Measurements from ENCODE around the gene FLYWCH1. TPM values are rescaled to one million over a fixed set of nuclear protein-coding genes. Genes with fewer than 3 reads are reported as not detected.

The FLYWCH1 gene
- total and polyA plus RNA-seq, 8 donors: 11.5 to 40.4 (median 16.5) TPM

DNA sequence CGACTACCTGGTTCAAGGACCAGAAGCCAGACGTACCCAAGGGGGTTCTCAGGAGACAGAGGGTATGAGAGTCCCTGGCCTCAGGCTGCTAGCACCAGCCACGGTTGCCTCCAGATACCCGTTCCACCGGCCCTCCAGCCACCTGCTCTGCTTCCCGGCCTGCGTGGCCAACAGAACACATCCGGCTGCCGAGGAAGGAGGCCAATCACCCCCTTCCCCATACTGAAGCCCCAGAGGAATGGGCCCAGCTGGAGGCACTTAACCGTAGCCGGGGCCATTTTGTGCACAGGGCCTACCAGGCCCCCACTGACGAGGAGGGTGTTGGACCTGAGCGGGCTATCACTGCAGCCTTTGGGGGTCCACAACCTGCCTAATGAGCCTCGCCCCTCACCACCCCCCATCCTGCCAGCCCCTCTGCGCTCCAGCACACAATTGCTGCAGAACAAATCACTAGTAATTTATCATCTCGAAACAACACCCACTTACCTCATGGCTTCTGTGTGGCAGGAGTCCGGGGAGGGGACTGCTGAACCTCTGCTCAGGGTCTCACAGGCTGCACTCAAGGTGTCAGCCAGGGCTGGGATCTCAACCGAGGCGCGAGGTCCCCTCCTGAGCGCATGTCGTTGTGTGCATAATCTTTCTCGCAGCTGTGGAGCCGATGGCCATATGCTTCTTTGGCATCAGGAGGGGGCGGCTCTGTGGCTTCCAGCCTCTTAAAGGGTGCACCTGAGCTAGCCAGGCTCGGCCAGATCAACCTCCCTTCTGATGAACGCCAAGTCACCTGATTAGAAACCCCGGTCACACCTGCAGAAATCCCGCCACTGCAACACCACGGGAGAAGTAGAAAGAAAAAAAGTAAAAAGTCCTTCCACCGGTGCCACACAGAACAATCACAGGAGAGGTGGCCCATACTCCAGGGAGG, 42.2 kb downstream of the FLYWCH1 start:
- Histone ChIP-seq H3K4me3 (no peak overlapping the region), H3K9me3 (no peaks in the 10 kb centered on the region), H3K27me3 (no peaks in the 10 kb centered on the region), H3K36me3 (no peaks in the 10 kb centered on the region), H3K4me1 (no peaks in the 10 kb centered on the region), H3K27ac (peak overlapping the region in 1 of 4 donors; percentile 5)
- peak in 3 of 4 donors; percentile 32 to 66 (median 61) for ATAC-seq
- TF ChIP-seq, protein P1, sequence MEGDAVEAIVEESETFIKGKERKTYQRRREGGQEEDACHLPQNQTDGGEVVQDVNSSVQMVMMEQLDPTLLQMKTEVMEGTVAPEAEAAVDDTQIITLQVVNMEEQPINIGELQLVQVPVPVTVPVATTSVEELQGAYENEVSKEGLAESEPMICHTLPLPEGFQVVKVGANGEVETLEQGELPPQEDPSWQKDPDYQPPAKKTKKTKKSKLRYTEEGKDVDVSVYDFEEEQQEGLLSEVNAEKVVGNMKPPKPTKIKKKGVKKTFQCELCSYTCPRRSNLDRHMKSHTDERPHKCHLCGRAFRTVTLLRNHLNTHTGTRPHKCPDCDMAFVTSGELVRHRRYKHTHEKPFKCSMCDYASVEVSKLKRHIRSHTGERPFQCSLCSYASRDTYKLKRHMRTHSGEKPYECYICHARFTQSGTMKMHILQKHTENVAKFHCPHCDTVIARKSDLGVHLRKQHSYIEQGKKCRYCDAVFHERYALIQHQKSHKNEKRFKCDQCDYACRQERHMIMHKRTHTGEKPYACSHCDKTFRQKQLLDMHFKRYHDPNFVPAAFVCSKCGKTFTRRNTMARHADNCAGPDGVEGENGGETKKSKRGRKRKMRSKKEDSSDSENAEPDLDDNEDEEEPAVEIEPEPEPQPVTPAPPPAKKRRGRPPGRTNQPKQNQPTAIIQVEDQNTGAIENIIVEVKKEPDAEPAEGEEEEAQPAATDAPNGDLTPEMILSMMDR (IDR thresholded peaks at IDR 0.05): no peak
- FAIRE-seq: no peak
- DNase-seq: peak in 2 of 6 donors; percentile 66 to 68
- intact Hi-C loops (cut with DNase I): no loop called here
- WGBS, 2 donors: 30% methylated on average over 31 of the region's 31 CpGs

DNA sequence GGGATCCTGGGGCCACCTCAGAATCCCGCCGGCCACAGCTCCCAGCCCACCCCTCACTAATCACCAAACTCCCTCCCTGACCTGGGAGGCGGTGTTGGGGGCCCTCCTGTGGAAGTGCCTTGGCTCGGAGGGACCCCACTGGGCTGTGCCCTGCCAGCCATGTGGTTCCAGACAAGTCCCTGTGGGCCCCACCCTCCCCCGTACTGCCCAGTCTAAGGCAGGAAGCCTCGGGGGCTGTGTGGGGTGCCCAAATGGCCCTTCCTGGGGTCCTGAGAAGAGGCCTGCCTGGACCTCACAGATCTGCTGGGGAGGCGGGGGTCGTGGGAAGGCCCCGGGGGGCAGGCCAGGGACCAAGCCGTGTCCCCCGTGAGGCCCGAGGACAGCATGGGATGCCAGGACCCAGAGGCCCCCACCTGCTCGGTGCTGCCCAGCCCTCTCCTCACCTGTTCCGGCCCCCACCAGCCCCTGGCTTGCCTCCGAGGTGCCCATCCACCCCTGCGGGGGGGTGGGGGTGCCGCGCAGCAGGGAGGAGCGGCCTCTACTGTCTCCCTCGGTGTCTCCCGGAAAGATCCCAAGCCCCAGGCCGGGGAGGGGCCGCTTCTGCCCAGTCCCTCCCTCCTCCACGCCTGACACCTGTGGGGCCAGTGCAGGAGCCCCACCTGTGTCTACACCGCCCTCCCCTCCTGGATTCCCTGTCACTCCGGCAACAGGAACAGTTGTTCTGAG, 43.1 kb downstream of the FLYWCH1 start:
- no peak for FAIRE-seq

DNA sequence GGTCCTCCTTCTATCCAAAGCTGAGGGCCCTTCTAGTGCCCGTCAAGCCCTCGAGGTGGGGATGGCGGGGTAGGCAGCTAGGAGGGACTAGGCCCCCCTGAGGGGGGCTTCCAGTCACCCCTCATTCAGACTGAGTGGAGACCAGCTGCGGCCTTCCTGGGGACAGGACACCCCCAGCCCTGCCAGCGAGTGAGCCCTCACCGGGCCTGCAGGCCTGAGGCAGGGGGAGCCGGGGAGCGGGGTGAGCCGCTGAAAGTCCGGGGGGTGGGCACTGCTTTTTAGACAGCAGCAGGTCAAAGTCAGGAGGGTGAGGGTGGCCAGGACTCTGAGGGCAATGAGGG, 43.7 kb downstream of the FLYWCH1 start:
- FAIRE-seq (no peak), ATAC-seq (no peak), DNase-seq (peak in 1 of 6 donors; percentile 69)
- intact Hi-C loops (cut with DNase I): no loop called here
- Histone ChIP-seq H3K4me3 (no peak overlapping the region), H3K4me1 (no peaks in the 10 kb centered on the region), H3K27ac (no peak overlapping the region), H3K36me3 (no peaks in the 10 kb centered on the region), H3K27me3 (no peaks in the 10 kb centered on the region), H3K9me3 (no peaks in the 10 kb centered on the region)
- TF ChIP-seq, protein P1 (IDR thresholded peaks at IDR 0.05): no peak
- 74 to 75% methylated on average over 10 of the region's 10 CpGs for WGBS, 2 donors

More for the DNA sequence above, 43.1 kb downstream of the FLYWCH1 start:
- intact Hi-C loops (cut with DNase I): no loop called here
- Histone ChIP-seq H3K4me3 (no peak overlapping the region), H3K36me3 (no peaks in the 10 kb centered on the region), H3K4me1 (no peaks in the 10 kb centered on the region), H3K9me3 (no peaks in the 10 kb centered on the region), H3K27ac (no peak overlapping the region), H3K27me3 (no peaks in the 10 kb centered on the region)
- DNase-seq (peak in 2 of 6 donors; percentile 53 to 80), ATAC-seq (peak in 1 of 4 donors; percentile 9)
- WGBS, 2 donors: 47 to 63% methylated on average over 21 to 26 of the region's 26 CpGs
- TF ChIP-seq, protein P1 (IDR thresholded peaks at IDR 0.05): no peak

DNA sequence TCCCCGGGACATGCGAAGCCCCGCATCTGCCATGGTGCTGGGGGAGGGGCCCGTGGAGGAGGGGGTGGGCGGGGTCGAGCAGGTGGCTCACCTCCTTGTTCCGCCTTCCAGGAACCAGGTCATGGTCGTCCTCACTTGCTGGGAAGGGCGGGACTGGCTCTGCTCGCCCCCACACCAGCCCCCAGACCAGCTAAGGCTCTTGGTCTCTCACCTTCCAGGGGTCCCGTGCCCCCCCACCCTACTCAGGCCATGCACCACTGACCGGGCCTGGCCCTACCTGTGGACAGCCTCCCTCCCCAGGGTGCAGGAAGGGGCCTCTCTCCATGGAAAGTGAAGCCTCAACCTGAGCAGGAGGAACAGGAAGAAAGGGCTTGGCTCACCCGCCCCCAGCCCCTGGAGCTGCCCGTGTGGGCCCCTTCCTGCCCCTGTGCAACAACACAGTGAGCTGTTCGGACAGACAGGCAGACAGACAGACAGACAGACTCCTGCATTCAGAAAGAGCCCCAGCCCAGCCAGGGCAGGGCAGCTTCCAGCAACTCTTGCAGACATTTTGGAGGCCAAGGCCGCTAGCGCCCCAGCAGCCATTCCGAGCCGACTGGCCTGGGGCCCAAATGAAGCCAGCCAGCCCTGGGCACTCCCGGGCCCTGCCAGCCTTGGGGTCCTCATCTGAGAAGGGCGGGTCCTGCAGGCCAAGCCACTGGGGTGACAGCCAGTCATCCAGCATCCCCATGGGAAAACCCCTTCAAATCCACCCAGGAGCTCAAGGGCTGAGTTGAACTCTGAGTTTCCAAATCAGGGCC, 44.2 kb downstream of the FLYWCH1 start:
- DNase-seq (peak in 3 of 6 donors; percentile 17 to 69 (median 55)), ATAC-seq (no peak), FAIRE-seq (no peak)
- Histone ChIP-seq H3K36me3 (no peaks in the 10 kb centered on the region), H3K27ac (no peak overlapping the region), H3K4me1 (no peaks in the 10 kb centered on the region), H3K4me3 (no peak overlapping the region), H3K27me3 (no peaks in the 10 kb centered on the region), H3K9me3 (no peaks in the 10 kb centered on the region)
- 54 to 59% methylated on average over 17 to 21 of the region's 21 CpGs for WGBS, 2 donors
- TF ChIP-seq, protein P1 (IDR thresholded peaks at IDR 0.05): no peak
- intact Hi-C loops (cut with DNase I): no loop called here
